GM21619 (cell line): Measurements from ENCODE around the gene FNDC4.
A peak's percentile ranks its signal among the peaks of the same experiment; 100 is the strongest.

Source experiments
- ATAC-seq: cut with Tn5 transposase; IDR thresholded peaks from one replicate; pipeline ENCODE4 v1.9.1; 2021; ENCODE audit not compliant: unreplicated experiment

The FNDC4 gene

GRCh38 chr2:27494284-27494943, 586 bp downstream of the FNDC4 start:
- ATAC-seq = no peak

GRCh38 chr2:27493948-27494283, 1.1 kb downstream of the FNDC4 start:
- no peak for ATAC-seq

GRCh38 chr2:27492557-27492956, 2.4 kb downstream of the FNDC4 start:
- no peak for ATAC-seq

- peak; percentile 89 for ATAC-seq
Observed at GRCh38 chr2:27489498-27490397, 5.3 kb downstream of the FNDC4 start, which contains the start of gene IFT172. TSS of gene IFT172 (minus strand) at chr2:27489743. CDS start at chr2:27489653, 90 bp downstream.

- ATAC-seq = no peak
Observed at GRCh38 chr2:27489118-27489497, 5.9 kb downstream of the FNDC4 start.

GRCh38 chr2:27485496-27485895, 9.5 kb downstream of the FNDC4 start:
- ATAC-seq = no peak

- ATAC-seq = no peak
Observed at GRCh38 chr2:27471961-27472360, 23.0 kb downstream of the FNDC4 start.

GRCh38 chr2:27464443-27464842, 30.6 kb downstream of the FNDC4 start:
- ATAC-seq = no peak

GRCh38 chr2:27461118-27461517, 33.9 kb downstream of the FNDC4 start:
- no peak for ATAC-seq

- ATAC-seq = no peak
Observed at GRCh38 chr2:27453968-27454367, 41.0 kb downstream of the FNDC4 start.

GRCh38 chr2:27451095-27451494, 43.9 kb downstream of the FNDC4 start:
- ATAC-seq = no peak

GRCh38 chr2:27448381-27448780, 46.6 kb downstream of the FNDC4 start:
- ATAC-seq = no peak

- no peak for ATAC-seq
Observed at GRCh38 chr2:27446057-27446456, 48.9 kb downstream of the FNDC4 start.

- ATAC-seq = no peak
Observed at GRCh38 chr2:27445615-27446014, 49.4 kb downstream of the FNDC4 start.

GRCh38 chr2:27445155-27445554, 49.8 kb downstream of the FNDC4 start:
- no peak for ATAC-seq

- ATAC-seq = no peak
Observed at GRCh38 chr2:27442920-27443282, 52.1 kb downstream of the FNDC4 start.

- ATAC-seq = no peak
Observed at GRCh38 chr2:27441958-27442919, 52.8 kb downstream of the FNDC4 start, which contains the start of gene KRTCAP3. TSS of gene KRTCAP3 (plus strand) at chr2:27442381. CDS start at chr2:27442413, 32 bp downstream.
